Measurements from ENCODE around the gene STEAP2.

The STEAP2 gene

GRCh38 chr7:90210981-90211380 lies 559 bp upstream of the STEAP2 start:
- DNase-seq (ENCODE audit: low spot score): no peak

DNA sequence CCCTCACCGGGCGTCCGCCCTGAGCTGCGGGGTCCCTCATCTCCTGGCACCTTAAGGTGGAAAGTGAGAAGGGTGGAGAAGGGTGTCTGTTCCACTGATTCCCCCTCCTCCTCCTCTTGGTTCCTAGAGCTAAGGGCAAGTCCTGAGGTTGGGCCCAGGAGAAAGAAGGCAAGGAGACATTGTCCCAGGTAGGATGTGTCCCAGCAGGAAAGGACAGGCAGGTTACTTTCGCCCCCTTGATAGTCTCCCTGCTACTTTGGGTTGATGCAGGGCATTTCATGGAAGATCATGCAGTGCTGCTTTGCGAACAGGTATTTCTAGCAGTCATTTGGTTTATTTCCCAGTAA lies 582 bp downstream of the STEAP2 start:
- Histone ChIP-seq H3K4me3 (peak overlapping the region; percentile 80), H3K27ac (peak overlapping the region; percentile 72 to 81)
- DNase-seq (ENCODE audit: low spot score): no peak
- TF ChIP-seq, protein P1, sequence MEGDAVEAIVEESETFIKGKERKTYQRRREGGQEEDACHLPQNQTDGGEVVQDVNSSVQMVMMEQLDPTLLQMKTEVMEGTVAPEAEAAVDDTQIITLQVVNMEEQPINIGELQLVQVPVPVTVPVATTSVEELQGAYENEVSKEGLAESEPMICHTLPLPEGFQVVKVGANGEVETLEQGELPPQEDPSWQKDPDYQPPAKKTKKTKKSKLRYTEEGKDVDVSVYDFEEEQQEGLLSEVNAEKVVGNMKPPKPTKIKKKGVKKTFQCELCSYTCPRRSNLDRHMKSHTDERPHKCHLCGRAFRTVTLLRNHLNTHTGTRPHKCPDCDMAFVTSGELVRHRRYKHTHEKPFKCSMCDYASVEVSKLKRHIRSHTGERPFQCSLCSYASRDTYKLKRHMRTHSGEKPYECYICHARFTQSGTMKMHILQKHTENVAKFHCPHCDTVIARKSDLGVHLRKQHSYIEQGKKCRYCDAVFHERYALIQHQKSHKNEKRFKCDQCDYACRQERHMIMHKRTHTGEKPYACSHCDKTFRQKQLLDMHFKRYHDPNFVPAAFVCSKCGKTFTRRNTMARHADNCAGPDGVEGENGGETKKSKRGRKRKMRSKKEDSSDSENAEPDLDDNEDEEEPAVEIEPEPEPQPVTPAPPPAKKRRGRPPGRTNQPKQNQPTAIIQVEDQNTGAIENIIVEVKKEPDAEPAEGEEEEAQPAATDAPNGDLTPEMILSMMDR (IDR thresholded peaks at IDR 0.05): no peak

More at GRCh38 chr7:90210981-90211380, 559 bp upstream of the STEAP2 start:
- peak overlapping the region; percentile 72 to 81 for H3K27ac ChIP-seq
- H3K4me3 ChIP-seq: peak overlapping the region; percentile 80
- TF ChIP-seq, protein P1 (IDR thresholded peaks at IDR 0.05): no peak

DNA sequence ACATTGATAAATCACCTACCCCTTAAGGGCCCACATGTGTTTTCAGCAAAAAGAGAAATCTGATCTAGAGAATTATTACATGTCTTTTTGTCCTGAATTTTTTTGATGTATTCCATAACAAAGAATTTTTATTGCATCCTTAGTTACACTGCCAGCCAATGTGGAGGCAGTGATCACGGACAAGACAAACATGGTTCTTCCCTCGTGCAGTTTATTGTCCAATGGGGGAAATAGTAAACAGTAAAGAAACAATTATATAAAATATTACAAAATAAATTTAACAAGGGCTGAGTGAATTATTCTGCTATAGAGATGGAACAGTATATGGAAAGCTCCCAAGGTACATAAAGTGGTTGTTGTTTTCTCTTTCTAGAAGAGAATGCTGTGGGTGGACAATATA lies 2.0 kb downstream of the STEAP2 start:
- TF ChIP-seq, protein P1 (IDR thresholded peaks at IDR 0.05): no peak
- Histone ChIP-seq H3K27ac (no peak overlapping the region), H3K4me3 (no peak overlapping the region)
- DNase-seq (ENCODE audit: low spot score): no peak

DNA sequence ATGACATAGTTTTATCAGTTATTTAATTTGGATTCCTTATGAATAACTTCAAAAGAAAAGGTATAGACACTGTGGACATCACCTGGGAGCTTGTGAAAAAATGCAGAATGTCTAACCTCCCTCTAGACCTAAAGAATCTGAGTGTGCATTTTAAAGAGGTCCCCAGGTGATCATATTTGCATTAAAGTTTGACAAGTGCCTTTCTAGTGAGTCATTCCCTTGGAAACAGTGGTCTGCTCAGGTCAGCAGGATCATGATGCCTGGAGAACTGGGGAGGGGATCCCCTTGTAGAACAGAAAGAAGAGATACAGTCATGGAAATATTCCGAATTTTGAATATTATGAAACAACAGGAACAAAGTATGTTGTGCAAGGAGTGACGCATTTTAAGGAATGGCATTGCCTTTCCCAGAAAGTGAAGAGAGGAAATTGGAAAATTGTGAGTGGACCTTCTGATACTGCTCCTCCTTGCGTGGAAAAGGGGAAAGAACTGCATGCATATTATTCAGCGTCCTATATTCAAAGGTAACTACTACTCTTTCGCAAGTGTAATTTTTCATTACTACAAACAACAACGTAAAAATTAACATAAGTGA lies 4.6 kb downstream of the STEAP2 start:
- no peak for DNase-seq (ENCODE audit: low spot score)
- TF ChIP-seq, protein P1 (IDR thresholded peaks at IDR 0.05): no peak
- no peak overlapping the region for H3K27ac ChIP-seq
- no peak overlapping the region for H3K4me3 ChIP-seq

DNA sequence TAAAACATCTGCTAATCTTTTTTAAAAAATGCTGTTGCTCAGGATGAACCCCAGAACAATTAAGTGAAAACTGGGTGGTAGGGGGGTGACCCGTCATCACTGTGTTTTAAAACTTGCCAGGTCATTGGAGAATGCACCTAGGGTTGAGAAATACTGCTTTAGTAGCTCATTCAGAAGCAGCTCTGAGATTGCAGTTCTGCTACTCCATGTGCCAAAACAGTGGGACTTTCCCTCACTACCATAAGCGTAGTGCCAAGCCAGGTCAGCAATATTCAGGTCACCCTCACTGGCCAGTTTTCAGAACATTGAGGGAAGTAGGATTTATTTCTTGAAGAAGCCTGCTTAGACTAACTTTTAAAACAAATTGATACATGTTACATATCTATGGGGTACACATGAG lies 5.2 kb downstream of the STEAP2 start:
- no peak overlapping the region for H3K4me3 ChIP-seq
- TF ChIP-seq, protein P1 (IDR thresholded peaks at IDR 0.05): no peak
- DNase-seq (ENCODE audit: low spot score): no peak
- H3K27ac ChIP-seq: no peak overlapping the region

DNA sequence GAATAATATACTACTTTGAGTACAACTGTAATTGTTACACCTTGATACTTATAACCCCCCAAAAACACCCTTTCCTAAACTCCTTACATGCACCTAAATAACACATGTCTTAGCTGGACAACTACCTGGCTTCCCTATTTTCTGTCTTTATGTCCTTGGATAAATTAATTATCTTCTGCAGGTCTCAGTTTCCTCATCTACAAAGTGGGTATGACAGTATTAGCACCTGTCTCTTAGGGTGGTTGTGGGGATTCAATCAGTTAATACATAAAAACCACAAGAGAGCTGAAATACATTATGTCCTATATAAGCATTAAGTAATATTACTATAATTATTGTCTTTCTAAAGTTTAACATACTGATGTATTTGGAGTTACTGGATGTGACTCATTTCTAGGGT lies 10.8 kb downstream of the STEAP2 start:
- Histone ChIP-seq H3K4me3 (no peak overlapping the region), H3K27ac (no peak overlapping the region)
- no peak for DNase-seq (ENCODE audit: low spot score)
- TF ChIP-seq, protein P1 (IDR thresholded peaks at IDR 0.05): no peak
